HPDE6-E6E7 (cell line): ENCODE data around the gene MPDZ.

ENCODE experiments used
- DNase-seq: peaks from one replicate; pipeline ENCODE4 v3.0.0; 2011; ENCODE audit warnings: missing footprints; ENCODE audit errors: extremely low spot score

The MPDZ gene

DNA sequence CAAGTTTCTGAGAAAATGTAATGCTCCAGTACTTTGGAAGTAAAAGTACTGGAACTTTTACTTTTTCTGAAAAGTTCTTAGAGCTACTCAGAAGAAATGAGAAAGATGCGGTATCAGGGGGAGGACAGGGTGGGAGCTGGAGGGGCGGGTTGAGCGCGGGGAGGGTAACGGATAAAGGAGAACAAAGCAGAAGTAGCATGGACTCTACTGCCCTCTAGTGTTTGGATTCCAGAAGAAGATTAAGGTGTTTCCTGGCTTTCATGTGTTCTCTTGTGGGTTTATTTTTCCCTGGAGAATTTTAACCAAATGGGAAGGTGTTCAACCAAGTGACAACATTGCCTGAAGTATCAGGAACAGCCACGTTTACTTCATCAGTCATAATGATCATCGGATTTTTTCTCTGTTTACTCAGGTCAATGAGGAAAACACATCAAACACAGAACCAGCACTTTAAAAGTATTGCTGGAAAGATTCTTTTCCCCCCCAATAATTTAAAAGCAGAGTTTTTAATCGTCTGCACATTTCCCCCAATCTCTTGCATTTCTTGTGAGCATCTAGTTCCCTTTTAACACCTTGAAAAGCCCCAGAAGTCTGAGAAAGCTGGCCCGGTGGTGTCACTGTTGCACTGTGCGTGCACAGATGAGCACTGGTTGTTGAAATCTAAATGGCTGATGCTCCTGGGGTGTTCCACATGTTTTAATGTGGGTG lies 190.6 kb downstream of the MPDZ start:
- peak; percentile 54 for DNase-seq

DNA sequence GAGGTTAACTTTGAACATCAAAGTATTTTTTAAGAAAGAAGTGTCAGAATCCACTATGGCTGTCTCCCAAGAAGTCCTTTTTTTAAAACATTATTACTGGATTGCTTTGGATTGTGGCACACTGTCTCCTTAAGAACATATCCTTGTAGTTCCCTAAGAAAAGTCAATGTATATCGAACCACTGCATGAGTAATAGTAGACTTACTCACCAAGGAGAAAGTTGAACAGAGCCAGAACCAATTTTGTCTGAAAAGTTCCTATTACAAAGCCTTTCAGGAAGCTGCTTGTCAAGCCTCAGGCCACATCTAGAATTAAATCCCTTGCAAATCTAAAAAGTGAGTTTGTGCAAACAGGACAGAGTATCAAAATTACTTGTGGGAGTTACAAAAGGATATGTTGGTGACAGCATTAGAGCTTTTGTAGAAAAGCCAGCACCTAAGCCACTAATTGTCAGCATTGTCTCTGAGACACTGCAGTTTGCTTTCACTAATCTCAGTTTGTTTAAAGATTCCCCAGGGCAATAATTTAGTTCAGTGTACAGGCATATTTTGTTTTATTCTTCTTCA lies 195.4 kb downstream of the MPDZ start:
- peak; percentile 26 for DNase-seq

DNA sequence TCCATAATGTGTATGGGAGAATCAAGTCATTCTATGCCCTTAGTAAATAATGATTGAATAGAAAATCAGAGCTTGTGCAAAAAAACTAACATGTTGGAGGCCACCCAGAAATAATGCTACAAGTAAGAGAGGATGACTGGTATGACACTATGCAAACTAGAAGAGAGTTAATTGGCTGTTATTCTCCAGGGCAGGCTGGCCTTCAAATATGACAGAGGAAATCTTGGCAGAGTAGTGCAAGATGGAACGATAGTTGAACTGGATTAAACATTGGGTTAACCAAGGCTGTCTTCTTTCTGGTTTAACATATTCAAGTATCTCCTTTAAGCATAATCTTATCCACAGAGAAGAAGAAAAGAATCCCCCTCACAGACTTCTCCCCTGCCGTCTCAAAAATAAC lies 196.1 kb downstream of the MPDZ start:
- DNase-seq, result no peak

DNA sequence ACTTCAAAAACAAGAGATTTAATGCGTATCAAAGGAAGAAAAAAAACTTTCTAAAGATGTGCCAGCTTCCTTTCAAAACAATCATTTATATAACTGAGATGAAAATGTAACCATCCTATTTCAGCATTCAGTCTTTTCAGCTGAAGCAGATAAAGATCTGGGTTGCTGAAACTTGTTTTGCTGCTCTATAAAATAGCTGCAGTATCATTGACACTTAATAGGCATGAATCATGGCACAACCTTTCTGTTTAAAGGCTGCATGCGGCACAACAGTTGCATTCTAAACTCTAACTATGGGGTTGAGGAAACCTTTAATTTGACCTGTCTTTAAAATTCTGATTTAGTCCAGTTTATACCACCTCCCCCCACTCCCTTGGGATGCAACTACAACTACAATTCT lies 196.7 kb downstream of the MPDZ start:
- peak; percentile 15 for DNase-seq

DNA sequence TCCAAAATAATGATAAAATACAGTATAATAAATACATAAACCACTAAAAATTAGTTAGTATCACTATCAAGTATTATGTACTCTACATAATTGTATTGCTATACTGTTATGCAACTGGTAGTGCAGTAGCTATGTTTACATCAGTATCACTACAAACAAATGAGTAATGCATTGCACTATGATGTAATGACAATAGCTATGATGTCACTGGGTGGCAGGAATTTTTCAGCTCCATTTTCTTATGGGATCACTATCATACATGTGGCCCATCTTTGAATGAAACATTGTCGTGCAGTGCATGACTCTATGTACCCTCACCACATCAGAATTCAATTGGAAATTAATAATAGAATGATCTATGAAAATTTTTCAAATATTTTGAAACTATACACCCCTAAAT lies 201.3 kb downstream of the MPDZ start:
- no peak for DNase-seq

DNA sequence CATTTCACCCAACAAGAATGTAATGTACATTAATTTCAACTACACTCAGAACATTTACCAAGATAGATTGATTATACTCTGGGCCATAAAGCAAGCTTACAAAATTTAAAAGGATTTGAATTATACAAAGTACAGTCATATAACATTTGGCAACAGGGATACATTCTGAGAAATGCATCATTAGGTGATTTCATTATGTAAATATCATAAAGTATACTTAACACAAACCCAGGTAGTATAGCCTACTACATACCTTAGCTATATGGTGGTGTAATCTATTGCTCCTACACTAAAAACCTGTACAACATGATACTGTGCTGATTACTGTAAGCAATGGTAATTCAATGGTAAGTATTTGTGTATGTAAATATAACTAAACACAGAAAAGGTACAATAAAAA lies 202.9 kb downstream of the MPDZ start:
- DNase-seq, result no peak

DNA sequence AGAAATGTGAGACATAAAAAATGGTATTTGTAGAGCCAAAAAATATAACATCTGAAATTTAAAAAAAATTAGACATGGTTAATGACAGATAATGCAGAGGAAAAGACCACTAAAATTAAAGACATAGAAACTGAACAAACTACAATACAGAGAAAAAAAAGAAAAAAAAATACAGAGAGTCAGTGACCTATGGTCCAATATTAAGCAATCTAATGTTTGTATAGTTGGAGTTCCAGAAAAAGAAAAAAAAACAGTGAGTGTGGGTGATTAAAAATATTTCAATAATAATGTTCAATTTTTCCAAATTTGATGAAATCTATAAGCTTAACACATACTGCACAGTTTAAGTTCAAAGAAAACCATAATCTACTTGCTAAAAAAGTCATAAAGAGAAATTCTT lies 207.6 kb downstream of the MPDZ start:
- no peak for DNase-seq

DNA sequence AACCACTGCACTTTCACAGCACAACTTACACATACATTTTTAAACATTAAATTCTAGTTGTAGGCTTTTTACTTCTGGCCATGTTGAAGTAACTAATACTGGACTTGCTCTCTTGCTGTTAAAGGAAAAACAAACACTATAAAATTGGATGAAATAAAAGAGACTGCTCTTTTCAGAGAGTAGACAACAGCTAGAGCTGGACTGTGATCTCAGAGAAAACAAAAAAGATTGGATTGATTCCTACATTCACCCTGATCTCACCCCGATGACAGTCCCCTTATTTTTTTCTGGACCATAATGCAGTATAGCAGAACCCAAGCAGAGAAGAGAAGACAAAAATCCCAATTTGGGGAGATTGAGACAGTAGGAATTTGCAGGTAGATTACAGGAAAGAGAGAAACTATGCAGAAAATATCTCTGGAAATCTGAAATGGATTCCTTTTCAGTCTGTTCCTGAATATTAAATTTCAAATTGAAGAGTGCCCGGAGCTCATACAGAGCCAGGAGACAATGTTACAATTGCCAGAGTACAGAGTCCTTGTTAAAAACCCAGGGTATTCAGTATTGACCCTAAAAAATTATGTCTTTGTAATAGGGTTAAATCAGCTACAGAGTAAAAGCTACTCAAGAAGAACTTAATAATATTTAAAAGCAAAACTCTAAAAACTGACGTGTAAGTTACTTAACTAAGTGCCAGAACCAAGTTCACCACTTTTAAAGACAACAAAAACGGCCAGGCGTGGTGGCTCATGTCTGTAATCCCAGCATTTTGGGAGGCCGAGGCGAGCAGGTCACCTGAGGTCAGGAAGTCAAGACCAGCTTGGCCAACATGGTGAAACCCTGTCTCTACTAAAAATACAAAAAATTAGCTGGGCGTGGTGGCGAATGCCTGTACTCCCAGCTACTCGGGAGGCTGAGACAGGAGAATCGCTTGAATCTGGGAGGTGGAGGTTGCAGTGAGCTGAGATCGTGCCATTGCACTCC lies 208.6 kb downstream of the MPDZ start:
- no peak for DNase-seq

DNA sequence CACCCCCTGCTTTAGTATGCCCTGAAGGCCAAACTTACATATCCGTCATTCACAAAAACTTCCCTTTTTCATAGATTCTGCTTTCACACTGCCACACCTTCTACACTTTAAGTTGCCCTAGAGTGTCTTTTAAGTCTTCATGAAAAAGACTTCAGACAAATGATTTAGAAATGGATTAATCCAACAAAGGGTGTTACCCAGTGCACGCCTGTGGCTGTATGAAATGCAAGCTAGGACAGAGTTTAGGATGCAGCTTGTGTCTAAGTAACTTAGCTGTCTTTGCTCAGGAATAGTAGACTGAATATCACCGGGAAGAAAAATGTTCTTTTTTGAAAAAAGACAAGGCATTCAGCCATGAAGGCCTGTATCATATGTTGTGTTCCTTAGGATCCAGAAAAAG lies 210.0 kb downstream of the MPDZ start:
- no peak for DNase-seq

DNA sequence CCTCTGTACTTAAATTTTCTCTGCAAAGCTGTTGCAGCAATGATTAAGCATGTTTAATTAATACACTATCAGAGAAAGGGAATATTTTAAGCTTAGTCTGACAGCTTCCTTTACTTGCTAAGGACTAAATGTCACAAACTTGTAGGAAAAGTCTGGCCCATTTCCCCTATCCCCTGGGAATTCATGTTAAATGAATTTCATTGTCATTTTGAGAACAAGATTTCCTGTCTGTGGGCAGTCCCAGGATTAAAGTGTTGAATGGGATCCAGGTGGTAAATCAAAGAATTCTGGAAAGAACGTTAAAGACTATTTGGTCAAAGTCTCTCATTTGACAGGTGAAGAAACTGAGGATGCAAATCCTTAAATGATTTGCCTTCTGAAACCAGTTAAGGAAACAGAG lies 214.8 kb downstream of the MPDZ start:
- no peak for DNase-seq

DNA sequence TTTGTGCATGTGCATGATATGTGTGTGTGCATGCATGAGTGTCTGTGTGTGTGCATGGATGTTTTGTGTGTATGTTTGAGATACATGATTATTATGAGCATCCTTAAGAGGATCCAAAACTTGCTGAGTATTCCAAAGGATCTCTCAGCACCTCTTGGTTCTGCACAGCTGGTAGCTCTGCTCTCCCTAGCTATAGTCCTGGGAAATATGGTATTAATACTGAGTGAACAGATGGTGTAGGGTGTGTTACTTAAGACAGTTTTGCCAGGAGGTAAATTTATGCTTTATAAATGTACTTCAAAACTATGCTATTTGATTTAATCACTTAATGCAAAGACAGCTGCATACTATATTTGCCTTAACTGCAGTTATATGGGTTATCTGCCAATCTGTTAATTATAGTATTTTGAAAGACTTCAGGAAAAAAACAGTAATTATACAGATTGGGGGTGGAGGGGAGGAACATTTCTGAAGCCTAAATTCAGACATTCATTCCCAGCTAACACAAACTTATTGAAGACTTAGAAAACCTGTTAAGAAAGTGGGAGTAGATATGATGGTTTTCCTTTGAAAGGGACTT lies 215.5 kb downstream of the MPDZ start:
- no peak for DNase-seq

DNA sequence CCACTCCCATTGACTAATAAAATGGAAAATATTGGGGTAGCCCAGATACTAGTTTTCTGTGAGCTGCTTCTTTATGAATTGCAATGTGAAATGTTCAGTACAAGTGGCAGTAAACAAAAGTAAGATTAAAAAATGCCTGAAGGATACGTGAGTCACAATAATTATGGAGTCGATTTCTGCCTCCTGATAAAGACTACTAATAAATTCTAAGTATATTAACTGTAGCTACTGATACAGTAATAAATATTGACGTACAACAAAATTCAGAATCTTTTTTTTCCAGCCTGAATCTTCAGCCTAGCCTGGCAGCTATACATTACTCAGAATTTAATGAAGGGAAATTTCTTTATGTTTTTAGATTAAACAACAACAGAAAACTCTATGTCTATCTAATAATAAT lies 218.1 kb downstream of the MPDZ start:
- DNase-seq, result no peak
